PC-3 (cell line): ENCODE measurements around the gene AP3S2.

ENCODE experiments used
- EZH2 ChIP-seq: fragments of 300-600 bp; sonication (generic); IDR thresholded peaks from one replicate; pipeline ENCODE4 v1.6.1; 2017; ENCODE audit warnings: antibody characterized with exemption, mild to moderate bottlenecking, low read length; ENCODE audit not compliant: unreplicated experiment
- TF ChIP-seq, protein P1 (sequence below): fragments of 300-600 bp; sonication (generic); conservative IDR thresholded peaks from 2 replicates; pipeline ENCODE4 v1.5.1; 2017; ENCODE audit warnings: antibody characterized with exemption, low read depth, mild to moderate bottlenecking, low read length

- TF ChIP-seq, protein P1, sequence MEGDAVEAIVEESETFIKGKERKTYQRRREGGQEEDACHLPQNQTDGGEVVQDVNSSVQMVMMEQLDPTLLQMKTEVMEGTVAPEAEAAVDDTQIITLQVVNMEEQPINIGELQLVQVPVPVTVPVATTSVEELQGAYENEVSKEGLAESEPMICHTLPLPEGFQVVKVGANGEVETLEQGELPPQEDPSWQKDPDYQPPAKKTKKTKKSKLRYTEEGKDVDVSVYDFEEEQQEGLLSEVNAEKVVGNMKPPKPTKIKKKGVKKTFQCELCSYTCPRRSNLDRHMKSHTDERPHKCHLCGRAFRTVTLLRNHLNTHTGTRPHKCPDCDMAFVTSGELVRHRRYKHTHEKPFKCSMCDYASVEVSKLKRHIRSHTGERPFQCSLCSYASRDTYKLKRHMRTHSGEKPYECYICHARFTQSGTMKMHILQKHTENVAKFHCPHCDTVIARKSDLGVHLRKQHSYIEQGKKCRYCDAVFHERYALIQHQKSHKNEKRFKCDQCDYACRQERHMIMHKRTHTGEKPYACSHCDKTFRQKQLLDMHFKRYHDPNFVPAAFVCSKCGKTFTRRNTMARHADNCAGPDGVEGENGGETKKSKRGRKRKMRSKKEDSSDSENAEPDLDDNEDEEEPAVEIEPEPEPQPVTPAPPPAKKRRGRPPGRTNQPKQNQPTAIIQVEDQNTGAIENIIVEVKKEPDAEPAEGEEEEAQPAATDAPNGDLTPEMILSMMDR, result no peak
- TF ChIP-seq EZH2, result no peak
Observed at GRCh38 chr15:89876396-89877082, 17.3 kb downstream of the AP3S2 start.
